A172 (cell line): ENCODE results near the gene RMND5A. TPM values are rescaled to one million over a fixed set of nuclear protein-coding genes. Genes with fewer than 3 reads are reported as not detected.
"Not testable (repeated sequence)": the region's sequence is repeated elsewhere in the genome, so short reads cannot be mapped to it uniquely, and the experiment has no call there.

Experiments
- DNase-seq: peaks from one replicate; pipeline ENCODE4 v3.0.0-alpha.2; 2015; ENCODE audit warnings: low spot score
- total RNA-seq: library from RNA; depleted of rRNA; stranded (reverse); fragments of >200 nt; shearing (Covaris generic); gene quantifications from 2 replicates; pipeline ENCODE4 v1.2.3, GENCODE V29; 2014; rRNA removed

RMND5A gene
- 42.2 and 42.4 TPM in 2 replicates for total RNA-seq

GRCh38 chr2:86719637-86720539, at the start of gene RMND5A:
Gene RMND5A, plus strand, starts transcription at chr2:86720291. Its CDS starts 377 bp downstream, at chr2:86720668.
- peak; percentile 76 for DNase-seq

GRCh38 chr2:86671337-86671981, 48.6 kb upstream of the RMND5A start:
- peak; percentile 13 for DNase-seq

GRCh38 chr2:86672027-86672545, 48.0 kb upstream of the RMND5A start:
- no peak for DNase-seq

- no peak for DNase-seq
Measured at GRCh38 chr2:86673011-86673410, 47.1 kb upstream of the RMND5A start.

- no peak for DNase-seq
Measured at GRCh38 chr2:86673986-86674670, 46.0 kb upstream of the RMND5A start.

- no peak for DNase-seq
Measured at GRCh38 chr2:86675104-86675503, 45.0 kb upstream of the RMND5A start.

- no peak for DNase-seq
Measured at GRCh38 chr2:86675511-86676015, 44.5 kb upstream of the RMND5A start.

GRCh38 chr2:86677816-86678215, 42.3 kb upstream of the RMND5A start:
- no peak for DNase-seq

GRCh38 chr2:86679036-86679435, 41.1 kb upstream of the RMND5A start:
- no peak for DNase-seq

GRCh38 chr2:86685351-86685750, 34.7 kb upstream of the RMND5A start:
- DNase-seq: no peak

- DNase-seq: no peak
Measured at GRCh38 chr2:86686460-86686859, 33.6 kb upstream of the RMND5A start.

GRCh38 chr2:86686905-86687304, 33.2 kb upstream of the RMND5A start:
- DNase-seq: no peak

GRCh38 chr2:86695053-86695691, 24.9 kb upstream of the RMND5A start:
- peak; percentile 92 for DNase-seq

GRCh38 chr2:86697551-86698104, 22.5 kb upstream of the RMND5A start:
- DNase-seq: no peak

- DNase-seq: no peak
Measured at GRCh38 chr2:86700690-86701089, 19.4 kb upstream of the RMND5A start.

- peak; percentile 75 for DNase-seq
Measured at GRCh38 chr2:86703704-86704361, 16.3 kb upstream of the RMND5A start.

GRCh38 chr2:86704459-86704971, 15.6 kb upstream of the RMND5A start:
- DNase-seq: peak; percentile 94

GRCh38 chr2:86706220-86706619, 13.9 kb upstream of the RMND5A start:
- no peak for DNase-seq

GRCh38 chr2:86706935-86707334, 13.2 kb upstream of the RMND5A start:
- no peak for DNase-seq

GRCh38 chr2:86708126-86708525, 12.0 kb upstream of the RMND5A start:
- not testable (repeated sequence) for DNase-seq
